Activated T-cell treated with anti-CD3 and anti-CD28 coated beads for 24 hours (primary cell): ENCODE data around the gene NOM1.

Experiments used
- DNase-seq: peaks from one replicate; pipeline ENCODE4 v3.0.0-alpha.2; 2020; ENCODE audit warnings: low read depth

NOM1 gene

DNA sequence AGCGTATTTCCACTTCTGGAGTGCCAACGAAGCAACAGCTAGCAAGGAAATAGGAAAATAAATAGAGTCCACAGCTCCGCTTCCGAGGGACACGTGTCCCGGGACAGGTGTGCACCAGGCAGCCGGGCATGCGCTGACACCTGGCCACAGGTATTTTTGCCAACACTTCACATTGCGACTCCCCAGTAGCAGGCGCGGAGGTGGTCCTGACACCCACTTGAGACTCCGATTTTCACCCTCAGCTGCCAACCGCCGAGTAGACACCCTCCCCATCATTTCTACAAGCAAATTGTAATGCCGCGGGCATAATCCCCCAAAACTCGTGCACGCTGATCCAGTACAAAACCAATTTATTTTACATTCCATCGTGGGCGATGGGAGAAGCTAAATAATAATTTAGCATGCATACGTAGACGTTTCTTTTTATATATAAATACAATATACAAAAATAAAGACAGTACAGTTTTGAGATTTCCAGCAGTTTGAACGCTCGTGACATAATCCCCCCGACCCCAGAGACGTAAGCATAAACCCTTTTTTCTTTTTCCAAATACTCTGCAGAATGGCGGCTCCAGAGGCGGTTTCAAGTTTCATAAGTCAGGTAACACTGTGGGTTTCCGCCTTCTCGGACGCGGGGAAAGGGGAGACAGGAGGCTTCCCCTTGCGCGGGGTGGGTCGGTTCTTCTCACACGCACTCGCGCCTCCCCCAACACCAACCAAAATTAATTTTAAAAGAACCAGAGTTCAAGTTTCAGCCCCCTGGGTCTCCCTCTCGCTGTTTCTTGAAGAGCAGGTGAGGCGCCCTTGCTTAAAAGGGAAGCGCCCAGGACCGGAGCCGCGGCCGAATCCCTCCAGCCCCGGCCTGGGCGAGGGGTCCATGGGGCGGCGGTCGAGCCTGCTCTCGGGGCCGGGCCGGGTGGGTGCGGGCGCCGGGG, 55.3 kb downstream of the NOM1 start:
- DNase-seq, result no peak

DNA sequence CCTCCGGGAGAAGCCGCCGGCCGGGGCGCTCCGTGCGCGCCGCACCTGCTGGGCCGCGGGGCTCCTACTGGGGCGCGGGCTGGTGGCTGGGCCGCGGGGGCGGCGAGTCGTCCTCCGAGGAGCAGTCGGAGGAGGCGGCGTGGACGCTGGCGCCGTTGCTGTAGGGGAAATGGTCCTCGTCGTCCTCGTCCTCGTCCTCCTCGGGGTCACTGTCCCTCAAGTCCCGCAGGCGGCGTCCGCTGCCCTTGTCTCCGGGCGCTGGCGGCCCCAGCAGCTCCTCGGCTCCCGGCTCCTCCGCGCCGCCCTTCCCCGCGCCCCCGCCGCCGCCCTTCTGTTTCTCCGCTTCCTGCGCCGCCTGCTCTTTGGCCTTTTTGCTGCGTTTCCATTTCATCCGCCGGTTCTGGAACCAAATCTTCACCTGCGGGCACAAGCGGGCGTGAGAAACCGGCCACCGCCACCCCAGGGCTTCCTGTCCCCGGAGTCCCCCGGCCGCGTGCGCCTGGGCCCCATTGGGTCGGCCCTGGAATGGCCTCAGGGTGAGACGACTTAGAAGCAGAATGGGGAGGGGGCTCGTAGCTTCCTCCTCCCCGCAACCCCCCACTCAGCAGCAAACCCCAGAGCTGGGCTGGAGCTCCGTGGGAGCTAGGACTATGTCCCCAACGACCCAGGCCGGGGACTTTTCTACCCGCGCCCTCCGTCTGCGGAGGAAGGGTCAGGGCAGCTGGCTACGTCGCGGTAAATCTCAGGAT, 56.1 kb downstream of the NOM1 start:
- DNase-seq, result no peak

DNA sequence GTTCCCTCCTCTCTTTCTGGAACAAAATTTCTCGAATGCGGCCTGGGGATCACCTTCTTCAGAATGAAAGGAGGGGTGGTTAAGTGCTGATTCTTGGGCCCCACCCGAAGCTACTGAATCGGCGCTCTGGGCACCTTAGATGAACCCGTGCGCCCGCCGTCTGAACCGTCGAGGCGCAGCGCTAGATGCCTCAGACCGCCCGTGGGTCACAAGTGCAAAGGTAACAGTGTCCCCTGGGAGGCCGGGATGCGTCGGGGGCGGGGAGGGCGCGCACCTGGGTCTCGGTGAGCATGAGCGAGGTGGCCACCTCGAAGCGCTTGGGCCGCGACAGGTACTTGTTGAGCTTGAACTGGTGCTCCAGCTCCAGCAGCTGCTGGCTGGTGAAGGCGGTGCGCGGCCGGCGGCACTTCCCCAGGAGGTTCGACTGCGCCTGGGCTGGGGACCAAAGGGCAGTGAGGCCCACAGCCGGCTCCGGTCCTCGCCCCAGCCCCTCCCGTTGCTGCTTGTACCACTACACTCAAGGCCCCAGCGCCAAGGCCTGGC, 56.8 kb downstream of the NOM1 start:
- DNase-seq, result no peak

DNA sequence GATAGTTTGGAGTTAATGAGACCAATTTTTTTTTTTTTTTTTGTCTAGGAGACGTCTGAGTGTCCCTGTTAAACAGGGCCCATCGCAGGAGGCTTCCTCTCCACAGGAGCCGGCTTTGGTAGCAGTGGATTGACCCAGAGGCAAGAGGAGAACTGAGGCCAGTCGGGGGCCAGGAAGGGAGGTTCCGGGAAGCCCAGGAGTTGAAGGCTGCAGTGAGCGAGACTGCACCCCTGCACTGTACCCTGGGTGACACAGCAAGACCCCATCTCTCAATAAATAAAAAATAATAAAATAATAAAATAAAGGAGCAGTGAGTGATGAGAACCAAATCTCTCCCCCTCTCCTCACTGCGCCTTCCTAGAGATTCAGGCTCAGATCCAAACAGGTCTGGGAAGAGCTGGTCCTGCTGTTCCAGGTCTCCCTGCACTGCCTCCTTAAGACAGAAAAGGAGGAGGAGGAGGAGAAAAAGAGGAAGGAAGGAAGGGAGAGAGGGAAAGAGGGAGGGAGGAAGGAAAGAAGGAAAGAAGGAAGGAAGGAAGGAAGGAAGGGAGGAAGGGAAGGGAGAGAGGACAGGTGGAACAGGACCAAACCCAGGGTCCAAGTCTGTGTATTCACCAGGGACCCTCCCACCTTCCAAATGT, 57.4 kb downstream of the NOM1 start:
- DNase-seq, result no peak

DNA sequence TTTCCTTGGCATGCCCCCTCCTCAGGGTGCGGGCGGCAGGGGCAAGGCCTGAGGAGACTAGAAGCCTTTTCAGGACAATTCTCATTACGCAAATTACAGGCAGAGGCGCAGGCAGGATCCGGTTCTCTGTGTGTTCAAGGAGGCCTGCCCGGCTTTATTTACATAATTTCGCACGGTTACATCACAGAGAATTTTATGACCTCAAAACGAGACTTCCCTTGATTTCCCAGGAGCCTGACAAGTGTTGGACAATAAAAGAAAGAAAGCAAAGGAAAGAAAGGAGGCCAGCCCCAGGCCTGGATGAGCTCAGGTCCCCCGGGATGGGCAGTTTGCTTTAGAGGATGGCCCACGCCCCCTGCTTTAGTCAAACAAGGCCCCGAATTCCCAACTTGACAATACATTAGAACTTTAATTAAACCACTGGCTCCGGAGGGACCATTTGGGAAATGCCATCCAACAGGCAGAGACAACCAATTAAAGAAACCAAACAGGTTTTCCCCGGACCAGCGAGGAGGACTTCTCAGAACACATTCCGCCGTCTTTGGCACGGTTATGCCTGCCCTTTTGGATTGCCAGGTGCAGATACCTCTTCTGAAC, 58.1 kb downstream of the NOM1 start:
- DNase-seq, result no peak

DNA sequence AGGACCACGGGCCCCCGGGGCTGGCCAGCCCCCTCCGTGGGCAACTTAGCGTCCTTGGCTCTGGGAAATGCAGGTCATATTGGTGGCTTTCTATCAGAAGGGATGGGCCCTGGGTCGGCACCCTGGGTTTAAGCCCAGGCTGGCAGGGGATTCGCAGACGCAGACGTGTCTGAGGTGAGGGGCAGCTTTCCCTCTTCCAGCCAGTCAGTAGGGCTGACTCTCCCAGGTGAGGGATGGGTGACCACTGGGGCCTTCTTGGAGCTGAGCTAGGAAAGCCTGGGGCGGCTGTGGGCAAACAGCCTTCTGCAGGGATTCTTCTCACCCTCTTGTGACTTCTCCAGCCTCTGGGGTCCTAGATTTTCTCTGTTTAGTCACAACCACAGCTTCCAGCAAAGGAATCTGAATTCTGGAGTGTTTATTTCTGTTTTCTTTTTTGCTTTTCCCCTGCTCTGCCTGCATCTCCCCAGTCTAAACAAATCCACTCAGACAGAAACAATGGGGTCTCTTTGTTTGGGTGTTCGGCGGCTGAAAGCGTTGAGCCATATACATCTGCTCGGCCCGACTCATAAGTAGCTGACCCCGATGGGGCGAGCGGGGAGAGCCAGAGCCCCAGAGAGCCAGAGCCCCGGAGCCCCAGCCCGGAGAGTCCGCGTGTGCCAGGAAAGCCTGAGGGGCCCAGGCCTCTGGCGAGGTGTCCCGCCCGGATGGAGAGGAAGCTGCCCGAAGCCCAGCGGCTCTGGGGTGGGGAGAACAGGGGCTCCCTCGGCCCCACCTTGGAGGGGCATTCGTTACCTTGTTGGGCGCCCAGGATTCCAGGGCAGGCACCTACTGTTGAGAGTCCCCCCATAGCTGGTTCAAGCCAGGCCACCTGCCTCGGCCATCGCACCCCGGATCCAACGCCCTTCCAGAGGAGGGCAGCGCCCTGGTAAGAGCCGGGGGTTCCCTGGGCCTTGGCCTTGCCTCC, 59.0 kb downstream of the NOM1 start:
- no peak for DNase-seq

DNA sequence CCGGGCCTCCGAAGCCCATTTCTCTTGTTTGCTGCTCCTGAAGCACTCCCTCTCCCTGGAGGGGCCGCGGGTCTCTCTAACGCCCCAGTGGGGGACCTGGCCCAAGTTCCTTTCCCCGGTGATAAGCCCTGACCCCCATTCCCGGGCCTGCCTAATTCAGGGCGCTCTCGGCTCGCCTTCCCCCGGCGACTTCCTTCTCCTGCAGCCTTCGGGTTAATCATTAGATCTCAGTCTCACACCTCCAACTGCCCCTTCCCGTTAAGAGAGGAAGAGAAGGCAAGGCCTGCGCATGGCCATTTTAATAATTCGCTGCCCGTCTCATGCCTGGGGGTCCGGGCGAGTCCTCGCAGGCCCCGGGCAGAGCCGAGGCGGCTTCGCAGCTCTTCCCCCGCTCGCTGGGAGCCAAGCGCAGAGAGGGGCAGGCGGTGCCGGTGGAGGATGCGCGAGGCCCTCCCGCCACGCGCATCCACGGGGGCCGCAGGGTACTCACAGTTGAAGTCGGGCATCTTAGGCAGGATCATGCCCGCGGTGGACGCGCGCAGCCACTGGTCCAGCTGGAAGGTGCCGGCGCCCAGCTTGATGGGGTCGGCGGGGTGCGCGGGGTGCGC, 59.8 kb downstream of the NOM1 start:
- no peak for DNase-seq

DNA sequence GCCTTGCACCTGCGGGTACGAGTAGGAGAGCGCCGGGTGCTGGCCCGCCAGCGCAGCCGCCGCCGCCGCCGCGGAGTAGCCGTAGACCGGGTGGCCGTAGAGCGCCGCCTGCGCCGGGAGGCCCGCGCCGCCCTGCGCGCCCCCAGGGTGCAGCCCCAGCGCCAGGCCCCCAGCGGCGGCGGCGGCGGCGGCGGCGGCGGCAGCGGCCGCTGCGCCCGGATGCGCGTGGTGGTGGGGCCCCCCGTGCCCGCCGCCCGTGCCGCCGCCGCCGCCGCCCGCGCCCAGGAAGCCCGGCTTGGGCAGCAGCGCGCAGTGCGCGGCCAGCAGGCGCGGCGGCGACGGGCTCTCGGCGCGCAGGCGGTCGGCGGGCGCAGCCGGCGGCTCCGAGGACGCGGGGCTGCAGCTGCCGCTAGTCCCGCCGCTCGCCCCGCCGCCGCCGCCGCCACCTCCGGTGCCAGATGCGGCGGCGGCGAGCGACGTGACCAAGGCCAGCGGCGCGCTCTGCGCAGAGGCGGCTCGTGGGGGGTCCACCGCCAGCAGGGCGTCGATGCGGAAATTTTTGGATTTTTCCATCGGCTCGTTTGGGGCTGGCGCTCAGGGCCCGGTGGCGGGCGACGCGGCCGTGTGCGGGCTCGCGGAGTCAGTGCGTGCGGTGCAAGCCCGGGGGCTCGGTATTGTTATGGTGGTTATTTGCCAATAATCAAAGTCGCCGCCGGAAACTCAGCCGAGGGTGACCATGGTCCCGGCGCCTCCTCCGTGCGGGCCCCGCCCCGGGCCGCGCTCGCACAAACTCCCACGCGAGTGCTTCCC, 60.5 kb downstream of the NOM1 start:
- no peak for DNase-seq

DNA sequence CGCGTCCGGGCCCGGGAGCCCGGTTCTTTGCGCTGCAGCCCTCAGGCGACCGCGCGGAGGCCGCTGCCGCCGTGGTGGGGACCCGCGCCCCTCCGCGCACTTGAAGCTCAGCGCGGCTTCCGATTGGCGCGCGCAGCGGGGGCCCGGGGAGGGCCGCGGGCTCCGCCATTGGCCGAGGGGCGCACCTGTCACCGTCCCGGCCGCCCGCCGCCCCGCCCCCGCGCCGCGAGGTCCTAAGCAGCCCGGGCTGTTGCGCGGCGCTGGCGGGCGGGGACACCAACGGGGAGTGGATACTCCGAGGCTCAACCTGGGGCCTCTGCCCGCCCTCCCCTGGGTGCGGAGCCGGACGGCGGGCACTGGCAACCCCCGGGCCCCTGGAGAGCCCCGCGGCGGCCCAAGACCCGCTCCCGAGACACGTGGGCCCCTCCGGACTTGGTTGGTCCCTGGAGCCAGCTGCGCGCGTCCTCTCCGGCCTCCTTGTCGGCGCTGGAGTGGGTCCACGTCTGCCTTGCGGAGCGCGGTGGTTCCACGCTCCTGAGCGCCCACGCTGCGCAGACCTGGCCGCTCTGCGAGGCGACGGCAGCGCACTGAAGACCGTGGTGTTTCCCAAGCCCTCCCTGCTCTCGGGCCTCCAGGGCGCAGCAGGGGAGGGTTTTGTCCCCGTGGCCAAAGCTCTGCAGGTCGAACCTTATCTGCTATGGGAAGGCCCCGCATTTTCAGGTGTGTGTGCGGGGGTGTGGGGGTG, 61.2 kb downstream of the NOM1 start, which contains the start of gene MNX1:
Gene MNX1 (minus strand): TSS at position 76 of the 745 bp plus-strand sequence. CDS start 313 bp downstream, outside the sequence.
- DNase-seq, result peak; percentile 33

DNA sequence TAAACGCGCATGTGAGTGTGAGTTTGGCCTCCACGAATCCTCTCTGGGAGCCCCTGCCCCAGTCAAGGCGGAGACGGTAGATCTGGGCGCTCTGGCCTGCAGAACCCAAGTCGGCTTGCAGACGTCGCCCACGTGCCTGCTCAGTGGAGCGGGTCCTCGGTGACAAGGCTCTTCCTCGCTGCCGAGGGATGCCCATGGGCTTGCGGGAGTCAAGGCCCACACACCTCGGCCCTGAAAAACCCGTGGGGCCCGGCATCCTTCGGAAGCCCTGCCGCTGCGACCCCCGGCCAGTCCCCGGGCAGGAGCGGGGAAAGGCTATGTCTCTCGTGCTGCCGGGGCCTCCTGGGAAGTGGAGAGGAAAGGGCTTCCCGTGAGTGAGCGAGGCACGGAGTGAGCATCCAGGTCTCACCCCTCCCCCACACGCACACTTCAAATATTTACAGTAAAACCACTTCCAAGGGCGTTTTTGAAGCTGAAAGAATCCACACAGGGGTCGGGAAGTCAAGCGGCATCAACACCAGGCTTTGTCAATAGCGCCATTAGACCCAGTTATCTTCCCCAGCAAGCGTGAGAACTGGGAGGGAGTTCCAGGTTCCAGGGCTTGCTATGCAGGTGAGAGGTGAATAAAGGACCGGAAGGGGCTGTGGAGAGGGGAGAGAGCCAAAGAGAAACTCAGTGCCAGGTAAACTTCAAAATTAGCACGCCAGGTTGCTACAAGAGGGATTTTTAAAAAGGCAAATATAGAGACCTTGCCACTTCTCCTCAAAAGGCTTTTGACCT, 62.0 kb downstream of the NOM1 start:
- DNase-seq, result no peak

DNA sequence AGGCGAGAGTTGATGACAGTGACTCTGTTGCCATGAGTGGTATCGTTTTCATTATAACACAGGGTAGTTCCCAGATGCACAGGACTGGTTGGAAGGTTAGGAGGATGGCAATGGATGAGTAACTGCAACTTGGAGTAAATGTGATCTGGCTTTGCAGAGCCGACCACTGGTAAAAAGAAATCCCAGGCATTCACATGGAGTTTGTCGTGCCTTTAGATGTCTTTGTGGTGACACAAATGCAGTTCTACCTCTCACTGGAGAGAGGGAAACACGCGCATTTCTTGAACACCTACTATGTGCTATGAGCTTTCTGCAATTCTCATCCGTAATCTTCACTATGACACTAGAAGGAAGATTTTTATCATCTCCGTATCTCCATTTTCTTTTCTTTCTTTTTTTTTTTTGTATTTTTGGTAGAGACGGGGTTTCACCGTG, 62.6 kb downstream of the NOM1 start:
- DNase-seq, result no peak

DNA sequence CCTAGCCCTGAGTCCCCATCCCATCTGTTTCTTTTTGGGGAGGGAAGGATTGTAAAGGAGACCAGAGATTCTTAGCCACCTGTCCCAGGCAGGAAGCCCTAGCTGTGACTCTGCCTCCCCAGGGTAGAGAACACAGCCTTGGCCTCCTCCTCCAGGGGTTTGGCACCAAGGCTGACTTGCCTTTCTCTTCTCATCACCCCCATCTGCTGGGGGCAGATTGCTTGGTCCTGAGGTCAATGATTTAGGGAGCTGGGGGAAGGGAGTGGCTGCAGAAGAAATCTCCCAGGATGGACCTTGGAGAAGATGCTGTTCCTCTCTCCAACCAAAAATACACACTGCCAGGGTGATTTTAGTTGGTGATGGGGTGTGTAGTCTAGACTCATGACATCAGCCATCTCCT, 63.6 kb downstream of the NOM1 start:
- no peak for DNase-seq

DNA sequence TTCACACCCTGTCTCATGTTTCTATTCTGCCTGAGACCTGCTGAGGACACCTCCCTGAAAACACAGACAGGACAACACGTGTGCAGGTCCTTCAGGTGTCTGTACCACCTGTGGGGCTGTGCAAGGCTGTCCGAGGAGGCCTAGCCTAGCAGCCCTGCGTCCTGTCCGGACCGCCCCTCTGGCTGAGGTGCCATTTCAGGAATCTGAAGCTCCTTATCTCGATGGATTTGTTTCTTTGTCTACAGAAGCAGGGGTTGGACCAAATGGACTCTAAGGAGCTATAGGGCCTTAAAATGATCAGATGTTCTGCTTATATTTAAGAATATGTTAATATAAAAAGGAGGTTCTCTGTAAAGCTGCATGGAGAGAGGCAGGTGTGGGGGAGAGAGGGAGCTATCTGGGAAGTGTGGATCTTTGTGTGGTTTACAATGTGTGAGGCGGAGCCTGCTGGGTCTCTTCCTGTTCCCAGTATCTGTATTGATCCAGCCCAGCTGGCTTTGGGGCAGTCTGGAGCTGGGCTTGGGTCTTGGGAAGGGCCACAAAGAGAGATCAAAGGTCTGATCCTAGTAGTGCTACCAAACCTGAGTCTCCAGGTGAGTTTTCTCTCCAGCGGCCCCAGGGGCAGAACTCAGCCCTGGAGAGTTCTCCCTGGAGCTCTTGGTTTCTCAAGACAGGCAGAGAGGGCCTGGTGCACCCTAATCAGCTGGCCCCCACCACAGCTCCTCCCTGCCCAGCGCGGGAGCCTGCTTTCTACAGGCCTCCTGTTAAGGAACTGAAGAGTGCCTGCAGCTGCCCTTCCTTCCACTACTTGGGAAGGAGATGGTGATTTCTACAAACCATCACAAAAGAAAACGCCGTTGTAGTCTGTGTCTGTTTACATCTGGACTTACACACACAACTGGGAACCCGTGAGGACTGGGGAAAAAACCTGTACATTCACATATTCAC, 64.4 kb downstream of the NOM1 start:
- DNase-seq, result no peak

DNA sequence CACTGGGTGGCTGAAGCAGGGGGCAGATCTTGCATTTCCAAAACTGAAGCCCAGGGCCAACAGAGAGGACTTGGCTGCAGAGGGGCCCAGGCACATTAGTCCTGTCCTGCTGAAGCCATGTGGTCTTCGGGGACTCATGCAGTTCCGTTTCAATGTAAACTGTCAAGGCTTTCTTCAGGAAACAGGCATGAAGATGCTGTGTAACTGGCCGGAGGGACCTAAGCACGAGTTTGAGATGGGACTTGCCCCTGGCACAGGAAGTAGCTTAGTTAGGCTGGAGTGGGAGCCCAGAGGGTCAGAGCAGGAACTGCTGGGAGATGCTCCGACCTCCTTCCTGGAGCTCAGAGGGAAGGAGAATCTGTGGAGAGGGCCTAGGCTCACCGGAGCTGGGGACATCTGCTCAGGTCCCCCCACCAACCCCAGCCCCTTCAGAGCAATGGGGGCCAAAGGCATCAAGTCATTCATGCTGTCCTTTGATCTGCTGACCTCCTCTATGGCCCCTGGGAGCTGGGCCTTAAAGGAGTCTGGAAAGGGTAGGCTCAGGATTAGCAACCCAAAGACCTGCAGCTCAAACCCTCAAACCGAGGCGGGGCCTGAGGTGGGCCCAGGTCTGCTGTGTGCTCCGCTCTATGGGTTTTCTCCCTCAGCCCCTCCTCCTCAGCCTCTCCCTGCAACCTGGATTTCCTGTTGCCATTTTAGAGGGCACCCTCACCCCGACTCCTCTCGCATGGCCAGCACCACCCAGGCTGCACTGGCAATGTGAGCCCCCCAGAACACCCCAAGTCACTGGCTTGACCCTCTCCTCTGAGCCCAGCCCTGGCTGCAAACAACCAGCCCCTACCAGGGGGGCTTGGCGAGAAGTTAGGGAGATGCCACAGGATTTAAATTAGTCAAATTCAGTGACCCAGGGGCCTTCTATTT, 65.4 kb downstream of the NOM1 start:
- no peak for DNase-seq

DNA sequence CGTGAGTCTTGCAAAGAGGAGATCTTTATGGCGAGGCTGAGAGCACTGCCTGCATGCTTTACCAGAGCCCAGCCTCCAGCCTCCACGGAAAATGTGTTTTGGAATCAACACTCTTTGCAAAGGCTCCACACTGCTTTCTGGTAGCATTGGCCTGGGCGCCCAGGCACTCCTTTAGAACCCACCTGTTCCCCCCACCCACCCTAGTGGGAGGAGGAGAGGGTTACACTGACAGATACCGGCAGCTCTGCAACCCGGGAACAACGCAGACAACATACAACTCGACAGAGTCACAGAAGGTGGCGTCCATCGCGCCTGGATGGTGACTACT, 66.5 kb downstream of the NOM1 start:
- DNase-seq, result no peak
